B cell (primary cell): ENCODE results near the gene SRP14. TPM values are rescaled to one million over a fixed set of nuclear protein-coding genes. Genes with fewer than 3 reads are reported as not detected.

Experiments used
- ATAC-seq: fragments of 200-7000 bp; cut with Tn5 transposase; one replicate; pipeline ENCODE4 v1.10.0; 2021; ENCODE audit warnings: low read depth, mild to moderate bottlenecking, moderate number of reproducible peaks, moderate library complexity
- CTCF ChIA-PET: fragments of 350-600 bp; sonication (Branson Sonifier 250); formaldehyde crosslinking; loops from one replicate; lab custom pipeline; 2021; ENCODE audit warnings: antibody characterized with exemption, inconsistent platforms; lab: Charles Lee
- POLR2A ChIA-PET: fragments of 350-600 bp; sonication (Branson Sonifier 250); formaldehyde crosslinking; loops from one replicate; lab custom pipeline; 2021; ENCODE audit warnings: antibody characterized with exemption; lab: Charles Lee
- DNase-seq: peaks from one replicate; pipeline ENCODE4 v3.0.0; 2013
- H2AFZ ChIP-seq: 2 replicates; pipeline ENCODE4 v1.6.1; 2012; ENCODE audit warnings: mild to moderate bottlenecking, low read depth, low read length; ENCODE audit not compliant: insufficient read depth, poor library complexity, severe bottlenecking
- H3K27ac ChIP-seq, 2 donors: 1 replicate in 1 of 2; 2 replicates in 1 of 2; pipeline ENCODE4 v1.5.1; 2012 to 2013; ENCODE audit warnings: low read length in 2 of 2, mild to moderate bottlenecking in 2 of 2, moderate library complexity in 1 of 2
- H3K27me3 ChIP-seq, 4 experiments: fragments of 200-600 bp in 1 of 4; sonication (generic) in 1 of 4; replicated peaks in 1 of 4; 1 replicate in 2 of 4; 2 replicates in 2 of 4; pipeline versions ENCODE4 v1.6.1 to v1.7.0; 2013 to 2016; ENCODE audit warnings: low read length in 3 of 4, mild to moderate bottlenecking in 2 of 4, mixed read lengths in 1 of 4, moderate library complexity in 1 of 4; ENCODE audit not compliant: insufficient read depth in 4 of 4, control insufficient read depth in 3 of 4; ENCODE audit errors: control extremely low read depth in 1 of 4
- H3K36me3 ChIP-seq, 2 experiments: replicated peaks in 1 of 2; 1 replicate in 1 of 2; 2 replicates in 1 of 2; pipeline versions ENCODE4 v1.6.1 to v1.7.1; 2013; ENCODE audit warnings: low read length in 1 of 2; ENCODE audit not compliant: insufficient read depth in 2 of 2, control insufficient read depth in 1 of 2; ENCODE audit errors: control extremely low read depth in 1 of 2, extremely low read depth in 1 of 2
- H3K4me1 ChIP-seq, 2 donors: fragments of 200-600 bp in 1 of 2; sonication (generic) in 1 of 2; 1 replicate in 1 of 2; 2 replicates in 1 of 2; pipeline versions ENCODE4 v1.5.1 to v1.6.1; 2013 to 2017; ENCODE audit warnings: low read length in 2 of 2; ENCODE audit not compliant: control insufficient read depth in 2 of 2, insufficient read depth in 2 of 2
- H3K4me2 ChIP-seq: replicated peaks from 2 replicates; pipeline ENCODE3; 2012; ENCODE audit warnings: mild to moderate bottlenecking, low read depth, low read length; ENCODE audit not compliant: poor library complexity, severe bottlenecking
- H3K4me3 ChIP-seq, 5 experiments: fragments of 200-600 bp in 1 of 5; sonication (generic) in 1 of 5; 1 replicate in 3 of 5; 2 replicates in 2 of 5; pipeline versions ENCODE4 v1.5.1 to v1.7.0; 2011 to 2016; ENCODE audit warnings: low read length in 4 of 5, mild to moderate bottlenecking in 4 of 5, low read depth in 2 of 5, control low read depth in 1 of 5, moderate library complexity in 1 of 5; ENCODE audit not compliant: insufficient read depth in 1 of 5; ENCODE audit errors: control extremely low read depth in 1 of 5, extremely low read depth in 1 of 5
- H3K79me2 ChIP-seq: fragments of 200-600 bp; sonication (generic); one replicate; pipeline ENCODE4 v1.6.0; 2016; ENCODE audit warnings: low read length; ENCODE audit not compliant: control insufficient read depth, insufficient read depth
- H3K9ac ChIP-seq: fragments of 200-600 bp; sonication (generic); 2 replicates; pipeline ENCODE4 v1.6.1; 2017; ENCODE audit warnings: mild to moderate bottlenecking, low read length, moderate library complexity
- H3K9me3 ChIP-seq, 3 donors: one replicate each; pipeline versions ENCODE4 v1.6.1 to v1.7.1; 2013; ENCODE audit warnings: low read length in 2 of 3; ENCODE audit not compliant: control insufficient read depth in 2 of 3, insufficient read depth in 1 of 3; ENCODE audit errors: control extremely low read depth in 1 of 3
- H4K20me1 ChIP-seq: 2 replicates; pipeline ENCODE4 v1.6.0; 2012; ENCODE audit warnings: mild to moderate bottlenecking, low read length; ENCODE audit not compliant: insufficient read depth, control insufficient read depth, poor library complexity, severe bottlenecking
- H3K27ac Mint-ChIP-seq: one replicate; pipeline ENCODE4 v1.8.0; 2021; ENCODE audit warnings: mixed read lengths
- H3K27me3 Mint-ChIP-seq: one replicate; pipeline ENCODE4 v1.8.0; 2021; ENCODE audit warnings: mixed read lengths
- H3K4me1 Mint-ChIP-seq: one replicate; pipeline ENCODE4 v1.8.0; 2021; ENCODE audit warnings: mixed read lengths
- H3K4me3 Mint-ChIP-seq: one replicate; pipeline ENCODE4 v1.8.0; 2021; ENCODE audit warnings: mixed read lengths
- H3K9me3 Mint-ChIP-seq: one replicate; pipeline ENCODE4 v1.8.0; 2022; ENCODE audit warnings: mixed read lengths; ENCODE audit not compliant: insufficient read depth
- CTCF ChIP-seq: fragments of 200-600 bp; IDR thresholded peaks from one replicate; pipeline ENCODE4 v1.8.0; 2022; ENCODE audit warnings: antibody characterized with exemption, mild to moderate bottlenecking
- EZH2 ChIP-seq: IDR thresholded peaks from 2 replicates; pipeline ENCODE4 v1.6.1; 2012; ENCODE audit warnings: borderline replicate concordance, low read depth, mild to moderate bottlenecking, moderate library complexity, low read length; ENCODE audit not compliant: insufficient read depth, poor library complexity, severe bottlenecking
- WGBS: methylation state at CpG from one replicate; pipeline ENCODE4 v1.1.5; 2013; ENCODE audit warnings: missing lambda C conversion rate; ENCODE audit not compliant: insufficient coverage; 5-methylcytosine and 5-hydroxymethylcytosine counted together
- intact Hi-C: fragments of 100-400 bp; cut with micrococcal nuclease; formaldehyde crosslinking; loops from one replicate; pipeline ENCODE4 v1.10.0; 2022
- polyA plus RNA-seq: library from polyadenylated mRNA; depleted of rRNA; stranded (reverse); fragments of >200 nt; gene quantifications from 2 replicates; pipeline ENCODE4 v1.2.3, GENCODE V29; 2012
- total RNA-seq, 2 donors: library from RNA; stranded (reverse); fragments of 120-200 nt in 1 of 2; gene quantifications; 1 replicate in 1 of 2; 2 replicates in 1 of 2; pipeline versions ENCODE4 v1.2.3 to v1.2.4, GENCODE V29; 2013 to 2022

Gene SRP14
- total and polyA plus RNA-seq, 2 donors (not counting 1 experiment from before 2014, with no cell fraction given): 120 to 131 TPM

- Mint-ChIP-seq H3K4me3 (no peak overlapping the region), H3K27ac (peak overlapping the region; percentile 83), H3K27me3 (no peaks in the 10 kb centered on the region), H3K9me3 (no peaks in the 10 kb centered on the region), H3K4me1 (peaks cover 53% of the 10 kb centered on the region)
- Histone ChIP-seq H3K79me2 (no peaks in the 10 kb centered on the region), H3K4me3 (no peak overlapping the region), H3K9ac (no peak overlapping the region), H4K20me1 (no peaks in the 10 kb centered on the region), H3K27me3 (no peaks in the 10 kb centered on the region), H3K36me3 (no peaks in the 10 kb centered on the region), H3K4me1 (peaks cover 37 to 46% of the 10 kb centered on the region in 2 donors), H3K4me2 (no peak overlapping the region), H2AFZ (no peak overlapping the region), H3K27ac (no peak overlapping the region), H3K9me3 (no peaks in the 10 kb centered on the region)
- ChIA-PET POLR2A (interaction anchor here (0.7 to 1.6 kb wide), 2 partner anchors 19 to 162 kb away, joined by 3 to 4 read pairs; no protein-coding TSS in a partner anchor), CTCF (interaction anchor here (23.0 kb wide), 1 partner anchor 25 kb away, joined by 489 read pairs; the partner anchor contains the start of gene BMF)
- intact Hi-C loops: loop anchor here (5.0 kb wide), 1 partner anchor 37 kb away; no protein-coding TSS in a partner anchor
- no CpG with 5 or more reads among the region's 1 CpG for WGBS
- TF ChIP-seq EZH2 (no peak), CTCF (no peak)
- DNase-seq (no peak), ATAC-seq (no peak)
These were observed 41.1 kb upstream of the SRP14 start for GRCh38 chr15:40080104-40080503.

- Histone ChIP-seq H3K4me2 (no peak overlapping the region), H3K4me1 (peaks cover 37 to 40% of the 10 kb centered on the region in 2 donors), H3K27ac (no peak overlapping the region), H3K27me3 (no peaks in the 10 kb centered on the region), H3K9ac (no peak overlapping the region), H4K20me1 (no peaks in the 10 kb centered on the region), H3K79me2 (no peaks in the 10 kb centered on the region), H3K36me3 (no peaks in the 10 kb centered on the region), H2AFZ (no peak overlapping the region), H3K9me3 (no peaks in the 10 kb centered on the region), H3K4me3 (no peak overlapping the region)
- no CpG with 5 or more reads among the region's 6 CpGs for WGBS
- intact Hi-C loops: no loop called here
- TF ChIP-seq CTCF (no peak), EZH2 (no peak)
- Mint-ChIP-seq H3K4me1 (peaks cover 47% of the 10 kb centered on the region), H3K9me3 (no peaks in the 10 kb centered on the region), H3K4me3 (no peak overlapping the region), H3K27ac (peak overlapping the region; percentile 50), H3K27me3 (no peaks in the 10 kb centered on the region)
- POLR2A ChIA-PET: interaction anchor here (0.6 to 1.6 kb wide), 2 partner anchors 9 to 19 kb away, joined by 3 to 4 read pairs; no protein-coding TSS in a partner anchor
- ATAC-seq: no peak
- CTCF ChIA-PET: interaction anchor here (1.1 to 2.2 kb wide), 3 partner anchors 9 to 34 kb away, joined by 4 to 9 read pairs (median 6); no protein-coding TSS in a partner anchor
- DNase-seq: no peak
These were observed 40.5 kb upstream of the SRP14 start for GRCh38 chr15:40079456-40079855.
